Ovary (tissue), 3 donors: ENCODE measurements around the gene TMEM114.

Experiments
- CTCF ChIP-seq, 3 donors: fragments of 450-650 bp in 2 of 3; fragments of 200-600 bp in 1 of 3; IDR thresholded peaks; one replicate each; pipeline versions ENCODE4 v1.5.1 to v1.8.0; 2016 to 2022; ENCODE audit warnings: antibody characterized with exemption in 3 of 3, mild to moderate bottlenecking in 1 of 3
- EP300 ChIP-seq: sonication (generic); formaldehyde crosslinking; IDR thresholded peaks from one replicate; pipeline ENCODE4 v1.6.1; 2017; ENCODE audit warnings: antibody characterized with exemption
- POLR2A ChIP-seq: fragments of 450-650 bp; IDR thresholded peaks from one replicate; pipeline ENCODE4 v1.6.1; 2017; ENCODE audit warnings: antibody characterized with exemption, mild to moderate bottlenecking, moderate library complexity
- donor health status: DM: no; HTN: no; CAD: no.

GRCh38 chr16:8554022-8554421, 36.3 kb downstream of the TMEM114 start:
- TF ChIP-seq CTCF (IDR thresholded peaks at IDR 0.05) (no peak), EP300 (no peak), POLR2A (no peak)
